ENCODE measurements around the gene DRD2. TPM values are rescaled to one million over a fixed set of nuclear protein-coding genes. Genes with fewer than 3 reads are reported as not detected.

DRD2 gene
- total RNA-seq, 1 donor from 2014 or later, result not detected

DNA sequence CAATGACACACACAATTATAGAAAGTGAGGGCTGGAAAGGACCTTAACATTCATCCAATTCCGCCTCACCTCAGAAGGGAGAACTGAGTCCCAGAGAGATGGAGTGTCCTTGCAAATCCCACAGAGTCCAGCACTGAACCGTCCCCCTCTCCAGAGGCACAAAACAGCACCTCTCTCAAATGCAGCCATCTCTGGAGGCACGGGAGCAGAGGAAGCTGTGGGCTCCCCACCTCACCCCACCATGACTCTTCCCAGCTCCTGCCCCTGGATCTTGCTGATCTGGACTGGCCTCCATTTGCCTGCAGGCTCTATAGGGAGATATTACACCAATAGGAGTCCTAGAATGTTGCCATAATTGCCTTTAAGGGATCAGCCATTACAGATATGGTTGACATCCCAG, 1.4 kb upstream of the DRD2 start:
- CTCF ChIA-PET, result no interaction called here
- peaks cover 7% of the 10 kb centered on the region for H3K4me1 Mint-ChIP-seq

DNA sequence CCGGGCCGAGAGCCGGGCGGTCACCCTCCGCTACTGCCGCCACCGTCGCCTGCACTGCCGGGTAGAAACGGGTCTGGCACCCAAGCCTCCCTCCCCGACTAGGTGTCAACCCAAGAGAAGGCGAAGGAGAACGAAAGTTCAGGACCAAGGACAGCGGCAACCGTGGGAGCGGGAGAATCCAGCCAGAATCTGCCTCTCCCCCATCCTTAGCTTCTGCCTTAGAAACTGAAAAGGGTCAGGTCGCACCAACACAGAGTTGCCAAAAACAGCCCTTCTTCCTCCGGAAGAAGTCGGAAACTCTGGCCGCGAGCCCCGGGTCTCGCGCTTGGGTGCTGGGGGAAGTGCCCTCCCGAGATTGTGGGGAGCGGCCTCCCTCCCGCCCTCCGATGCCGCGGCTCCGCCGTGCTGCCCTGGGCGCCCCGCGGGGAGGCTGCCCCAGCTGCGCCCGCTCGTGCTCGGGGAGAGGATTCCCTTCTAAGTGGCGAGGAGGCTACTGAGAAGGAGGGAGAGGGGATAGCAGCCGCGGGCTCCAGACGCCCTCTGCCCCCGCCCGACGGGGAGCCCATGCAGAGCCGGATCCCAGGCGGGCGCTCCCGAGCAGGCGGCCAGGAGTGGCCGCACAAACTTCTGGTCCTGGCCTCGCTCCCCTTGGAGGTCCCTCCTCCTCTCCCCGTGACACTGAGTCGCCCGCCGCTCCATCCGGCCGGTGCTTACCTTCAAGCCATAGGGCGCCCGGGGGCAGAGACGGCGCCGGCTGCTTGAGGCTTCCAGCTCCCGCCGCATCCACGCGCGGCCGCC, 637 bp downstream of the DRD2 start:
- ChIA-PET CTCF (no interaction called here), POLR2A (no interaction called here)
- Mint-ChIP-seq H3K4me1 (peaks cover 7% of the 10 kb centered on the region), H3K27me3 (peaks cover 56% of the 10 kb centered on the region), H3K27ac (no peak overlapping the region), H3K9me3 (no peaks in the 10 kb centered on the region), H3K4me3 (no peak overlapping the region), H3K36me3 (ENCODE audit: low read depth) (no peaks in the 10 kb centered on the region)
- TF ChIP-seq, protein P1, sequence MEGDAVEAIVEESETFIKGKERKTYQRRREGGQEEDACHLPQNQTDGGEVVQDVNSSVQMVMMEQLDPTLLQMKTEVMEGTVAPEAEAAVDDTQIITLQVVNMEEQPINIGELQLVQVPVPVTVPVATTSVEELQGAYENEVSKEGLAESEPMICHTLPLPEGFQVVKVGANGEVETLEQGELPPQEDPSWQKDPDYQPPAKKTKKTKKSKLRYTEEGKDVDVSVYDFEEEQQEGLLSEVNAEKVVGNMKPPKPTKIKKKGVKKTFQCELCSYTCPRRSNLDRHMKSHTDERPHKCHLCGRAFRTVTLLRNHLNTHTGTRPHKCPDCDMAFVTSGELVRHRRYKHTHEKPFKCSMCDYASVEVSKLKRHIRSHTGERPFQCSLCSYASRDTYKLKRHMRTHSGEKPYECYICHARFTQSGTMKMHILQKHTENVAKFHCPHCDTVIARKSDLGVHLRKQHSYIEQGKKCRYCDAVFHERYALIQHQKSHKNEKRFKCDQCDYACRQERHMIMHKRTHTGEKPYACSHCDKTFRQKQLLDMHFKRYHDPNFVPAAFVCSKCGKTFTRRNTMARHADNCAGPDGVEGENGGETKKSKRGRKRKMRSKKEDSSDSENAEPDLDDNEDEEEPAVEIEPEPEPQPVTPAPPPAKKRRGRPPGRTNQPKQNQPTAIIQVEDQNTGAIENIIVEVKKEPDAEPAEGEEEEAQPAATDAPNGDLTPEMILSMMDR (IDR thresholded peaks at IDR 0.05), result no peak
- intact Hi-C loops (cut with micrococcal nuclease), result no loop called here
- DNase-seq (no peak), ATAC-seq (ENCODE audit: low read depth) (no peak)

More for the DNA sequence above, 1.4 kb upstream of the DRD2 start:
- DNase-seq (no peak), ATAC-seq (ENCODE audit: low read depth) (no peak)
- Mint-ChIP-seq H3K27me3 (peaks cover 64% of the 10 kb centered on the region), H3K27ac (no peak overlapping the region), H3K4me3 (no peak overlapping the region), H3K9me3 (no peaks in the 10 kb centered on the region), H3K36me3 (ENCODE audit: low read depth) (no peaks in the 10 kb centered on the region)
- POLR2A ChIA-PET, result no interaction called here
- TF ChIP-seq, protein P1 (IDR thresholded peaks at IDR 0.05), result no peak
- intact Hi-C loops (cut with micrococcal nuclease), result no loop called here

DNA sequence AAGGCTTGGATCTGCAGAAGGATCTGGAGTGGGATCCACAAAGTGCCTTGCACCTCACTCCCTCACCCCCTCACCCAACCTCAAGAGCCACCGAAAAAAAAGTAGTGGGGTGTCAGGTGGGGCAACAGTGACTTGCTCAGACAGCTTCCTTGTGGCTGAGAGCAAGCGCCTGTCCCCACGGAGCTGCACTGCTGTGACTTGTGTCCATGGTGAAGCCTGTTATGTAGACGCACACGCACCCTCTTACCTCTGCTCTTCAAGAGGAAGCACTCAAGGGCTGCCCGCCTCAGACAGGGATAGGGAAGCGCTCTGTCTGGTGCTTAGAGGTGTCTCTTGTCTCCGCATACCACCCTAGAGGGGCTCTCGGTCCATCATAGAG, 1.2 kb downstream of the DRD2 start:
- H3K9me3 Mint-ChIP-seq, result no peaks in the 10 kb centered on the region
- ChIA-PET CTCF (no interaction called here), POLR2A (no interaction called here)
- ATAC-seq (ENCODE audit: low read depth) (no peak), DNase-seq (no peak)
- intact Hi-C loops (cut with micrococcal nuclease), result no loop called here
- peaks cover 7% of the 10 kb centered on the region for H3K4me1 Mint-ChIP-seq
- H3K4me3 Mint-ChIP-seq, result no peak overlapping the region
- H3K36me3 Mint-ChIP-seq (ENCODE audit: low read depth), result no peaks in the 10 kb centered on the region
- H3K27me3 Mint-ChIP-seq, result peaks cover 52% of the 10 kb centered on the region
- TF ChIP-seq, protein P1 (IDR thresholded peaks at IDR 0.05), result no peak
- no peak overlapping the region for H3K27ac Mint-ChIP-seq

DNA sequence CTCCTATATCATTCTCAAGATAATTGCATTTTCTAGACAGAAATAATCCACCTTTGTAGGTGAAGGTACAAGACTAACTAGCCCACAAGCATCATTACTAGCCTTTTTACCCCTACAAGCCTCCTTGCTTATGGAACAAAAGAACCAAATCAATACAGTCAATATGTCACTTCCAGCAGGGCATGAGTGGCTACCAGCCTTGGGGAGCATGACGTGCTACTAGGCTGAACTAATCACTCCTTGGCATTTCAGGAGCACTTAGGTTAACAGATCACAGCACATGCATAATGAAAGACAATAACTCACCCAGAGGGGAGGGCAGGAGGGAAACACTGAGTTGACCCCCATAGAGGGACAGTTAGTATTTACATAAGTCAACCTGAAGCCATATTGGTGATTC, 2.7 kb downstream of the DRD2 start:
- ChIA-PET POLR2A (no interaction called here), CTCF (no interaction called here)
- H3K4me1 Mint-ChIP-seq, result peaks cover 7% of the 10 kb centered on the region
- peaks cover 42% of the 10 kb centered on the region for H3K27me3 Mint-ChIP-seq
- H3K36me3 Mint-ChIP-seq (ENCODE audit: low read depth), result no peaks in the 10 kb centered on the region
- no peak overlapping the region for H3K4me3 Mint-ChIP-seq
- intact Hi-C loops (cut with micrococcal nuclease), result no loop called here
- no peak overlapping the region for H3K27ac Mint-ChIP-seq
- TF ChIP-seq, protein P1 (IDR thresholded peaks at IDR 0.05), result no peak
- H3K9me3 Mint-ChIP-seq, result no peaks in the 10 kb centered on the region
- no peak for ATAC-seq (ENCODE audit: low read depth)
- no peak for DNase-seq

DNA sequence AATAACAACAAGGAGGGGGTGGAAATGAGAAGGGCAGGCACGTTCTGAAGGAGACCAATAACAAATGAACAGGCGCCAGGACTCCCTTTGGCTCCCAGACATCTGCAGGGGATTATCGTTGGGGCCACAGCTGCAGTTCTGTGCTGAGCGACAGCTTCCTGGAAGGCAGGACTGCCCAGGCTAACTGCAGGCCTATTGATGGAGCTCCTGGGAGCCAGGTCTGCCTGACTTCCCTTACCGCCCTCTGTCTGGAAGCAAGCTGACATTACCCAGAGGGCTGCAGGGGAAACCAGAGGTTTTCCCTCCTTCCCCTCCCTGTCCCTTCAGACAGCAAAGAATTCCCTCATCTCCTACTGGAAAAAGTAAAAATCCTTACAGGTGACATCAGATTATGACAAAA, 5.0 kb downstream of the DRD2 start:
- TF ChIP-seq, protein P1 (IDR thresholded peaks at IDR 0.05), result no peak
- Mint-ChIP-seq H3K4me3 (no peak overlapping the region), H3K27me3 (peaks cover 32% of the 10 kb centered on the region), H3K27ac (no peak overlapping the region), H3K9me3 (no peaks in the 10 kb centered on the region), H3K4me1 (peaks cover 4% of the 10 kb centered on the region), H3K36me3 (ENCODE audit: low read depth) (no peaks in the 10 kb centered on the region)
- intact Hi-C loops (cut with micrococcal nuclease), result no loop called here
- DNase-seq (no peak), ATAC-seq (ENCODE audit: low read depth) (no peak)
- ChIA-PET CTCF (no interaction called here), POLR2A (no interaction called here)

All from activated B cell treated with CpG ODN at 0.5 μM for 24 hours (primary cell).